Measurements from ENCODE around the gene KDM5B. TPM values are rescaled to one million over a fixed set of nuclear protein-coding genes. Genes with fewer than 3 reads are reported as not detected.

KDM5B gene
- total RNA-seq, 2 experiments from 2014 or later, result not detected

- Histone ChIP-seq H3K4me1 (ENCODE audit: insufficient read depth, low read length, poor library complexity, severe bottlenecking) (no peaks in the 10 kb centered on the region), H3K36me3 (ENCODE audit: insufficient read depth, low read length) (no peaks in the 10 kb centered on the region), H3K79me2 (ENCODE audit: insufficient read depth, low read depth, low read length) (no peaks in the 10 kb centered on the region), H3K9me2 (ENCODE audit: insufficient read depth, low read length) (no peaks in the 10 kb centered on the region), H3K4me2 (ENCODE audit: low read length) (no peak overlapping the region), H4K20me1 (ENCODE audit: insufficient read depth, low read length) (no peaks in the 10 kb centered on the region), H3K27ac (ENCODE audit: low read depth, low read length, poor library complexity, severe bottlenecking) (no peak overlapping the region), H2AFZ (ENCODE audit: low read length) (no peak overlapping the region), H3K9me3 (ENCODE audit: low read length) (no peaks in the 10 kb centered on the region), H3K4me3 (ENCODE audit: low read depth, low read length, poor library complexity, severe bottlenecking) (no peak overlapping the region)
- no peak for DNase-seq (ENCODE audit: low spot score)
- intact Hi-C loops (cut with micrococcal nuclease; ENCODE audit: unreplicated experiment), result no loop called here
- BruUV-seq (replicated peaks), result no TSS peak
- POLR2A ChIA-PET, result interaction anchor here (0.6 kb wide), 1 partner anchor 162 kb away, joined by 3 read pairs; no protein-coding TSS in a partner anchor
- no peak for TF ChIP-seq CTCF (conservative IDR thresholded peaks at IDR 0.05; ENCODE audit: low read length)
- CTCF ChIA-PET (ENCODE audit: unreplicated experiment), result no interaction called here
Measured at GRCh38 chr1:202825748-202826147, 17.5 kb upstream of the KDM5B start.

DNA sequence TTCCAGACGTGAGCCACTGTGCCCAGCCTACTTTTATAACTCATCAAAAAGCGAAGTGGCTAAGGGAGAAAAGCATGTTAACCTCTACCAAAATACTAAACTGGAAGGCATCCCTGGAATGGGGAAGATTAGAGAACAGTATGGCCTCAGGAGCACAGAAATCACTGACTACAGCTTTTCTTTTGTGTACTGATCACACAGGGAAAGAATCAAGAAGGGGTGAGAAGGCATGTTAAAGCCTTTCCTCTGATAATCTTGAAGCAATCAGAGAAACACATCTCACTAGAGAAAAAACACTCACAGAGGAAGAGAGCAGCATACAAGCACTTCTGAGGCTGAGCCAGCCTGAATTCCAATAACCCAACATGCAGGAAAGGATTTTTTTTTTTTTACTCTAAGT, 13.2 kb upstream of the KDM5B start:
- no peak for DNase-seq (ENCODE audit: low spot score)
- H4K20me1 ChIP-seq (ENCODE audit: insufficient read depth, low read length), result no peaks in the 10 kb centered on the region
- H3K9me3 ChIP-seq (ENCODE audit: low read length), result no peaks in the 10 kb centered on the region
- no peaks in the 10 kb centered on the region for H3K9me2 ChIP-seq (ENCODE audit: insufficient read depth, low read length)
- ChIA-PET POLR2A (no interaction called here), CTCF (ENCODE audit: unreplicated experiment) (no interaction called here)
- H3K4me3 ChIP-seq (ENCODE audit: low read depth, low read length, poor library complexity, severe bottlenecking), result no peak overlapping the region
- no peak overlapping the region for H2AFZ ChIP-seq (ENCODE audit: low read length)
- H3K79me2 ChIP-seq (ENCODE audit: insufficient read depth, low read depth, low read length), result no peaks in the 10 kb centered on the region
- no peaks in the 10 kb centered on the region for H3K4me1 ChIP-seq (ENCODE audit: insufficient read depth, low read length, poor library complexity, severe bottlenecking)
- BruUV-seq (replicated peaks), result no TSS peak
- H3K36me3 ChIP-seq (ENCODE audit: insufficient read depth, low read length), result no peaks in the 10 kb centered on the region
- intact Hi-C loops (cut with micrococcal nuclease; ENCODE audit: unreplicated experiment), result no loop called here
- TF ChIP-seq CTCF (conservative IDR thresholded peaks at IDR 0.05; ENCODE audit: low read length) (no peak), EZH2phosphoT487 (IDR thresholded peaks at IDR 0.05; ENCODE audit: borderline replicate concordance, low read depth, low read length) (no peak)
- no peak overlapping the region for H3K4me2 ChIP-seq (ENCODE audit: low read length)
- H3K27ac ChIP-seq (ENCODE audit: low read depth, low read length, poor library complexity, severe bottlenecking), result no peak overlapping the region

DNA sequence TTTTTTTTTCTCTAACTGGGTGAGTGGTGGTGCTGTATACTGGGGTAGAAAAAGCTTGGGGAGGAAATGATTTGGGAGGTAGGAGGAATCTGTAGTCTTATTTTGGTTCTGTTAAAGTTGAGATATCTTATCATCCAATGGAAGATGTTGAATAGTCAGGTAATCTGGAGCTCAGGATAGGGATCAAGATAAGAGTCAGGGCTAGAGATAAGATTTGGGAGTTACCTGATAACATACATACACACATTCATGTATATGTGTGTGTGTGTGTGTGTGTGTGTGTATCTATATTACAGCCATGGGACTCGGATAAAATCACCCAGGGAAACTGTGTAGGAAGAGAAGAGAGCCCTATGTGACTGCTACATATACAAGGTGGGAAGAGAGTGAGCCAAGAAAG, 10.6 kb upstream of the KDM5B start:
- Histone ChIP-seq H3K4me2 (ENCODE audit: low read length) (no peak overlapping the region), H2AFZ (ENCODE audit: low read length) (no peak overlapping the region), H3K36me3 (ENCODE audit: insufficient read depth, low read length) (no peaks in the 10 kb centered on the region), H3K27ac (ENCODE audit: low read depth, low read length, poor library complexity, severe bottlenecking) (no peak overlapping the region), H3K9me3 (ENCODE audit: low read length) (no peaks in the 10 kb centered on the region), H3K4me1 (ENCODE audit: insufficient read depth, low read length, poor library complexity, severe bottlenecking) (no peaks in the 10 kb centered on the region), H3K9me2 (ENCODE audit: insufficient read depth, low read length) (no peaks in the 10 kb centered on the region), H3K79me2 (ENCODE audit: insufficient read depth, low read depth, low read length) (no peaks in the 10 kb centered on the region), H3K4me3 (ENCODE audit: low read depth, low read length, poor library complexity, severe bottlenecking) (no peak overlapping the region), H4K20me1 (ENCODE audit: insufficient read depth, low read length) (no peaks in the 10 kb centered on the region)
- no peak for DNase-seq (ENCODE audit: low spot score)
- TF ChIP-seq EZH2phosphoT487 (IDR thresholded peaks at IDR 0.05; ENCODE audit: borderline replicate concordance, low read depth, low read length) (no peak), CTCF (conservative IDR thresholded peaks at IDR 0.05; ENCODE audit: low read length) (no peak)
- intact Hi-C loops (cut with micrococcal nuclease; ENCODE audit: unreplicated experiment), result no loop called here
- POLR2A ChIA-PET, result no interaction called here
- CTCF ChIA-PET (ENCODE audit: unreplicated experiment), result no interaction called here
- no TSS peak for BruUV-seq (replicated peaks)
